ENCODE measurements around the gene ADGRB3. TPM values are rescaled to one million over a fixed set of nuclear protein-coding genes. Genes with fewer than 3 reads are reported as not detected.
"Not testable (repeated sequence)": the region's sequence is repeated elsewhere in the genome, so short reads cannot be mapped to it uniquely, and the experiment has no call there.

Gene ADGRB3
- total RNA-seq, 1 donor from 2014 or later: 6.7 TPM

DNA sequence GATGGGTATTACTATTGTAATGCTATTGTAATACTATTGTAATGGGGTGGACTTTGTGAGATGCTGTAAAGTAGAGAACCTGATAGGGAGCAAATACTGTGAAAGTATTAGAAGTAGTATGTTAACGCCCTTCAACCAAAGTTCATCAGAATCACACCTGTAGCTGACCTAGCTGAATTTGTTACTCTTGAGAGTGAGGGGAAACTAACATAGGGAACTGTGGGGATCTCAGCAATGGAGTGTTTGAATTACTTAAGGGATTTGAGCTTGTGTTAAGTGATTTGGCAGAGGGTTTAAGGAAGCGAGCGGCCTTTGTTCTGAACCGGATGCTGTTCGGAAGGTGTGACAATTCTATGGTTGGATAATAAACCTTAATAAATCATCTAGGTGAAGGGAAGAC lies 312.6 kb downstream of the ADGRB3 start:
- DNase-seq (ENCODE audit: low spot score): no peak

DNA sequence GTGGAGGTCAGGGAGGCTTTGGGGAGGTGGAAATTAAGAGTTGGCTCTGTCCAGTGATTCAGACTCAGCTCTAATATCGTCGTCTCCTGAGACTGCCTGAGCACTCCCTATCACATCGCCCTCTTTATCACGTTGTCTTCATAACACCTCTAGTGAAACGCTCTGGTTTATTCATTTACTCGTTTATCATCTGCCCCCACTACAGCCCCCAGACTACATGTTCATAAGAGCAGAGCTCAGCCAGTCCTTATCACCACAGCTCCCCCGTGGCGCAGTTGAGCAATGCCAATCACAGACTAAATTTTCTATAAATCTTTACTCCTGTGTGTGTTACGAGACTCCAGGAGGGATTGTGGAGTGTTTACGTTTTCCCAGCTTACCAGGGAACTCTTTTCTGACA lies 316.2 kb downstream of the ADGRB3 start:
- no peak for DNase-seq (ENCODE audit: low spot score)

DNA sequence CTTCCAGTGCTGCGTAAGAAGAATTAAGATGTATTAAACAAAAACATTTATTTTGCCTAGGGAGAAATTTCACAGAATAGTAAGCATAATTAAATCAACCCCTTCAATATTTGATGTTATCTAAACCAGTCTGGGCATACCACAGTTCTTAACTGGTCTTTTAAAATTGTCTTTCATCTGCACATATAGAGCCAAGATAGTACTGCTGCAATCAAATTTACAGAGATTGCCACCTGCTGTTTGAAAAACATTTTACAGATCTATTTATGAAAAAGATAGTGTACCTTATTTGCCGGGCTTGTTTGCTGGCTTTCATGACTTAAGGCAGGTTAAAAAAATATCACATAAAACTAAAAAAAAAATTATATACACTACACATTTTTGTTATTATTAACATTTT lies 323.2 kb downstream of the ADGRB3 start:
- no peak for DNase-seq (ENCODE audit: low spot score)

DNA sequence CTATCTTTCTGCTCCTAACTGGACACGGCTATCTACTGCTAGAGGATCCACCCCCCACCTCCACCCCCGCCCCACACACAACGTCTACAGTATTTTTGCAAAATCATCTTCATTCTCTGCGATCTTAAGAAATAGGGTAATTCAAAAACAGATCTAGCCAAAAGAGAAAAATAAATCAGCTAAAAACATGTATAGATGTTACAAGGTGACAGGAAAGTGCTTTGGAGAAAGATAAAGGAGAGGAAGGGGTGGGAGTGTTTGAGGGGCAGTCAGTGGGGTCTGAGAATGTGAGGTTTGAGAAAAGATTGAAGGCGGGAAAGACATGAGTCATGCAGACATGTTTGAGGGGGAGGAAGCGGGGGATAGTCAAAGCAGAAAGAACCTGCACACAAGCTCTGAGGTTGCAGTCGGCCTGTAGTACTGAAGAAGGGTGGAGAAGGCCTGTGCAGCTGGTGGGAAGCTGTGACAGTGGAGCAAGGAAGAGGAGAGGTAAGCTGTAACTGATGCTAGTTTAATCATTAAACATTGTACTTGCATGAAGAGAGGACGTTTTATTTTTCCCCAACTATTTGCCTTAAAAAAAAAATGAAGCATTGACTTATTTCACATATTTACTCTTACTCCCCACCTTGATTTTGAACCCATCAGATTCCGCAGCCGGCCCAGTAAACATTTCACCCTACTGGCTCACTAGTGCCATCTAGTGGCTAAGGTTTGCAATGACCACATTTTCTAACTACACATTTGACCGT lies 332.6 kb downstream of the ADGRB3 start:
- DNase-seq (ENCODE audit: low spot score): peak; percentile 51

DNA sequence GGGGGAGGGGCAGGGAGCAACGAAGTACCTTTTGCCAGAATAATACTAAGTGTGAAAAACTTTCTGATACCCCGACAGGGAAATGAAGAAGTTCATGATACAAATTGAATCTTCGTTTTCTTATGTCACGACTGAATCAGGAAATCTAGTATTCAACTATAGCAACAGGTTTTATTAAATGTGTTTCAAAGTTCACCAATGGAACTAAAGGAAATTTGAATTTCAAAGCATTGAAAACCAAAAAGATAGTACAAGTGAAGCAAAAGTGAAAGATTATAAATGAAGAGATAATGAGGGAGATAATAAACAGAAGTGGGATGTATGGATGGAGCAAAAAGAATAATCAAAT lies 333.2 kb downstream of the ADGRB3 start:
- no peak for DNase-seq (ENCODE audit: low spot score)

DNA sequence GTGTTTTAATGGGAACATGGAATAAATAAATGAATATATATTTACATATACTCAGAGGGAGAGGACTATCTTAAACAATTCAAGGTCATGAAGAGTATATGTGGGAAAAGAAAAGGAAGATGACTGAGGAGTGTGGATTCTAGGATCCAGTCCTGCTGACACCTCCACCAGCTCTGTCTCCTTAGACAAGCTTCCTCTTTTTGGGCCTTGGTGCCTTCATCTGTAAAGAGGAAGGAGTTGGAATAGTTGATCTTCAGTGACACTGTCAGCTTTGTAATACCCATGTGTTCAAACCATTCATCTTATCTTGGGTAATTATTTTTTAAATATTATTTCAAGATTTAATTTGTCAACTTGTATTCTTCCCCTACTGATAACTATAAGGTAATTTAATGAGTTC lies 338.0 kb downstream of the ADGRB3 start:
- DNase-seq (ENCODE audit: low spot score): no peak

DNA sequence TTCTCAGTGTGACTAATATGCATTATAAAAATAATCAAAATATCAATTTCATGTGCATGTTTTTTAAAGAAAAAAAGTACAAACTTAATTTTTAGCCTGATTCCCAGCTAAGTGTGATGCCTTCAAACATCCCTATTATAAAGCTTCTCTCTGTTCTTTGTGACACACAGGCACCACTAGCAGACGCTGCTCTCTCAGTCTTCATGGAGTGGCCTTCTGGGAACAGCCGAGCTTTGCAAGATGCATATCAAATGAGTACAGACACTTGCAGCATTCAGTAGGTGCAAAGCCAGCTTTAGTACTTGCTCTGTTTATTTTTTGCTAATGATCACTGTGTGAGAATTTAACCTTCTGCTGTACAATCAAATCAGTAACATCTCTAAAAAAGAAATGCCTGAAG lies 340.0 kb downstream of the ADGRB3 start:
- DNase-seq (ENCODE audit: low spot score): no peak

DNA sequence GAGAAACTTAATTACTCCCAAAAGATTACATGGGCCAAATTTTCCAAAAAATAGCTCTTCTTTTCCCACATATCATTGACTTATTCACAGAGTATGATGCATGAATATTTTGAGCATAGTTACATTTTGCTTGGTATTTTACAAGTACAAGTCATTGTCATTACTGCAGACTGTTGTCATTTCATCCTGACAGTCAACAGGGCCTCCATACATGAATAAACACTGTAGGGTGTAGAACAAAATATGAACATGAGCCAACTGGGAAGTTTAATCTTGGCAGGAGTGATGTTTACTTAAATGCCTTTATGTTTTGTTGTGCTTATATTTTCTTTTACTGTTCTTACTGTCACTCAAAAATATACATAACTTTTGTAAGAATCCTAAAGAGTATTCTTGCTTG lies 340.7 kb downstream of the ADGRB3 start:
- DNase-seq (ENCODE audit: low spot score): no peak

DNA sequence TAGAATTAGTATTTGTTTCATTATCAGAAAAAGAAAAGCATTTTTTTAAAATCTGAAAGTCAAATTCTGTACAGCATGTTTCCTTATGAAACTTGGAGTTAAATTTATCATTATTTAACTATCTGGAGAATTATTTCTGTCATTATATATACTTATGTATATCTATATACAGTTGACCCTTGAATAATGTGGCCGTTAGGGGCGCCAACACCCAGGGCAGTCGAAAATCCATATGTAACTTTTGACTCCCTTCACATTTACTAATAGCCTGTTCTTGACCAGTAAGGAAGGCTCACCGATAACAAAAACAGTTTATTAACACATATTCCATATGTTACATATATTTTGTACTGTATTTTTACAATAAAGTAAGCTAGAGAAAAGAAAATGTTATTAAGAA lies 341.2 kb downstream of the ADGRB3 start:
- DNase-seq (ENCODE audit: low spot score): no peak

DNA sequence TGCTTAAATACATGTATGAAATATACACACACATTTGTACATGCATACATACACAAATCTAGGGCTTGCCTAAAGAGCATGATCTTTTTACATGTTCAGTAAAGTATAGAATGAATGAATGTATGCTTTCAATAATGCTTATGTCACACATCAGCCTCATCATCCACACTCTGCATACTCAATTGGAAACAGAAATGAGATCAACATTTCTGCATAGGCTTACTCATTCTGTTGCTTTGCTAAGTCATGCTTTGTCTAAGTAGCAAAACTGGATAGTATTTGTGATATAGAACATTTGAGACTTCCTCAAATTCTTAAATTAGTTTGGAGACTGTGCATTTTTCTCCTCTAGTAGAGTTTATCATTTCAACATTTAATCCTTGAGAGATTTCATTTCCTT lies 343.3 kb downstream of the ADGRB3 start:
- no peak for DNase-seq (ENCODE audit: low spot score)

DNA sequence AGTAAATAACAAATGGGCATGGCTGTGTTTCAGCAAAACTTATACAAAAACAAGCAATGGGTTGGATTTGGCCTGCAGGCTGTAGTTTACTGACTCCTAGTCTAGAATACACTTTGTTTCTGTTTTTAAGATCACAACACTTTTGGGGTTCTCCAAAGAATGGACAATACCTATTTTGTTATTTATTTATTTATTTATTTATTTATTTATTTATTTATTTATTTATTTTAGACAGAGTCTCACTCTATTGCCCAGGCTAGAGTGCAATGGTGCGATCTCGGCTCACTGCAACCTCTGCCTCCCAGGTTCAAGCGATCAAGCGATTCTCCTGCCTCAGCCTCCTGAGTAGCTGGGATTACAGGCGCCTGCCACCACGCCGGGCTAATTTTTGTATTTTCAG lies 346.6 kb downstream of the ADGRB3 start:
- not testable (repeated sequence) for DNase-seq (ENCODE audit: low spot score)

DNA sequence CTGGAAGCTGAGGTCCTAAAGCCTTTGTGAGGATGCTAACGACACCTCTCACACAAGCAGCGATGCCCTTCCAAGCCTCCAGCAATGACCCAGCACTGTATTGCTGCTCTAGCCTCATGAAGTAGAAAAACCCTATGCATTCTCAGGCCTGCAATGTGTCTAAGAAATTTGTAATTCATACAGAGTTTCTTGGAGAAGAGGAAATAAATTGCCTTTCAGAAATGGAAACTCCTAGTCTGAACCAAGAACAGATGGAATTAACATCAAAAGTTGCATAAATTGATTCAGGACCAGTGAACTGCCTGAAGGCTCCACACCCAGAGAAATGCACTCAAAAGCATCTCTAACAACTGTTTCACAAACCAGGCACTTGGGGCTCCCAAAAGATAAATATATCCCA lies 353.6 kb downstream of the ADGRB3 start:
- no peak for DNase-seq (ENCODE audit: low spot score)

DNA sequence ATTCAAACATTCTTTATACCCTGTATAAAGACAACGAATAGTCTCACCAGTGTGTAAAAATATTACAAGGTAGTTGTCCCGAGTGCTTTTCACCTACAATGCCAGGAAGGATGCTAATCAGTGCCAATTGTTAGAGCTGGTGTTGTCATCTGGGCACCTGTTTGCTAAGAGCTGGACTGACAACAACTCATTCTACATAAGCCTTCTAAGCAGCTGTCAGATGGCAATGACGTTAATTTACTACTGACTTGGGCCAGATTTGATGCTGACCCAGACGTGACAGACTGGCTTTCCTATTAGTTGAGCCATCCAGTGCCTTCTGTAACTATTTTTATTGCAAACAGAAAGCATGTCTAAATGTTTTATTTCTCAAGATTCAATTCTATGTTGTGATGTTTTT lies 355.2 kb downstream of the ADGRB3 start:
- no peak for DNase-seq (ENCODE audit: low spot score)

DNA sequence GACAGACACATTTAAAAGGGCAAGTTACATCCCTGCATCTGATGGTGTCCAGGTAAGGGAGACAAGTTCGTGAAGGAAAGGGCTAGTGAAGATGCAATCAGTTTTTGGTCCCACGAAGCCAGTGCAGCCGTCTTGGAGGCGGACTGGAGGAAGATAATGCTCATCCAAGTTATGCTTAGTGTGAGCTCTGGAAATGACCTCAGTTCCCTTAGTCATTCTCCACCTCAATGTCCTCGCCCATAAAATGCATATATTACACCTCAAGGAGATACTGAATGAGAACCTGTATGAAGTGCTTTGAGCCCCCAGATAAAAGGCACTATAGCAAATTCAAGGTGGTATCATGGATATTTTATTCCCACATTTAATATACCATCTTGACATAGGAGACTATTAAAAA lies 358.8 kb downstream of the ADGRB3 start:
- DNase-seq (ENCODE audit: low spot score): no peak

DNA sequence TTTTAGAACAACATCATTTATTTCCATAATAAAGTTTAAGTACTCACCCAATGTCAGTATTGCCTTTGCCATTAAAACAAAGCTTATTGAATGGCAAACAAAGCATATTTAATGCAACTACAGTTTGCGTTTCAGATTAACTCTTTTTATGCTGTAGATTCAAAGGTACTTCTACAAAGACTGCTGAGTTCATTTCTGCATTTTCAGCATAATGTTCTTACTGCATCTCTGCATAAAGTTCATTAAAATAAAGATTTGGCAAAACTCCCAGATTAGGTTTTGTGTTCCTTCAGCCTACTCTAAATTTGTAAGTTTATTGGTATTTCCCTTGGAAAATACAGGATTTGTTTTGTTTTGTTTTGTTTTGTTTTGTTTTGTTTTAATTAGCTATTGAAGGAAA lies 359.4 kb downstream of the ADGRB3 start:
- no peak for DNase-seq (ENCODE audit: low spot score)

DNA sequence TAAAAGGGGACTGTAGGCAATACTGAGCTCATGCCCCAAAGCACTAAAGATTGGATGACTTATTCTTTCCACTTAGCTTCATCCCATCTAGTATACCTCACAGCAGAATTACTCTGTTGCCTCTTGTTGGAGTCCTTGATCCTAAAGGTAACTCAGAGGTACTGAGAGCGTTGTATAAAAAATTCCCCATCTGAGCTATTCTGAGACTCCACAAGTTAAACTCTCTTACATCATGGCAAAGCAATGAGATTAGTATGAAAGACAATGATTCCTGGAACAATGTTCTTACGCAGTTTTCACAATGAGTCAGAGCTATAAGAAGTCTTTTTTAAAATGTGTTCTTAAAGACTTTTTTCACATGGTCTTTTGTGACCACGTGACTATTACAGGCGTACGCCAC lies 370.1 kb downstream of the ADGRB3 start:
- DNase-seq (ENCODE audit: low spot score): no peak

DNA sequence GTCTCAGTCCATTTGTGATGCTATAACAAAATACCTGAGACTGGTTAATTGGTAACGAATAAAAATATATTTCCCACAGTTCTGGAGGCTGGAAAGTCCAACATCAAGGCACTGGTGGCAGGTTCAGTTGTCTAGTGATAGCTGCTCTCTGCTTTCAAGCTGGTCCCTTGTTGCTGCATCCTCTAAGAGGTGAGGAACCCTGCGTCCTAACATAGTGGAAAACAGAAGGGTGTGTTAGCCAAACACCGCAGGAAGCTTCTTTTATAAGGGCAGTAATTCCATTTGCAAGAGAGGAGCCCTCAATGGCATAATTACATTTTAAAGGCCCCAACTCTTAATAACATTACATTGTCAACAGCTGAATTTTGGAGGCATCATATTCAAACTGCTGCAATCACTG lies 372.7 kb downstream of the ADGRB3 start:
- no peak for DNase-seq (ENCODE audit: low spot score)

DNA sequence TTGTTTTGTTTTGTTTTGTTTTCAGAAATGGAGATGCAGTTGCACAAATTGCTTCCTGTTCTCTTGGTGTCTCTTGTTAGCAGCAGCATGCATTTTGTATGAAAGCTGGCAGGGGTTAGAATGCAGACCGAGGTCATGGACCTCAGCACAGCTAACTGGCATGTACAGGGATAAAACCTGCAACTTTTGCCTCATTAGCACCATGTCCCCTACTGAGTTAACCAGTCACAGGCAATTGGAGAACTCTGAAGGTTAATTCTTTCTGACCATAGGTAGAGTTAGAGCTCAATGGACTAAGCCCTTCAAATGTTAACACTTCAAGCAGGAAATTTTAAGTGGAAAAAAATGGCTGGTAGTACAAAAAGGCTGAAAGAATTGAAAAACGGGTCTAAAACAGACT lies 377.1 kb downstream of the ADGRB3 start:
- no peak for DNase-seq (ENCODE audit: low spot score)

DNA sequence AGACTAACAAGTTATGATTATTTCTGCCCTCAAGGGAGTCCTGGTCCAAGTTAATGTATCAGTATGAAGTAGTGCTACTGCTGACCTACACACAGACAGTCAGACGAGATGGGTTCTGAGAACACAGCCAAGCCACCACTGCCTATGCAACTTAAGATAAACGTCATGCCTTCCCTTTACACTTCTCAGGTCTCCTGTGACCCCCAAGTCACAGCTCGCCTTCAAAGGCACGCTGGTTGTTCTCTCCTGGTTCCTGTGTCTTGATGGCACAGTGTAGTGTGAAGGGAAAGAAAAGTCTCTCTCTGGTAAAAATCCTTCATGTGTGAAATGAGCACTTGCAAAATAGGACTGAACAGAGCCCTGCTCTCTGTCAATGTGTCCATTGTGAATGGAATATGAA lies 377.8 kb downstream of the ADGRB3 start:
- no peak for DNase-seq (ENCODE audit: low spot score)

DNA sequence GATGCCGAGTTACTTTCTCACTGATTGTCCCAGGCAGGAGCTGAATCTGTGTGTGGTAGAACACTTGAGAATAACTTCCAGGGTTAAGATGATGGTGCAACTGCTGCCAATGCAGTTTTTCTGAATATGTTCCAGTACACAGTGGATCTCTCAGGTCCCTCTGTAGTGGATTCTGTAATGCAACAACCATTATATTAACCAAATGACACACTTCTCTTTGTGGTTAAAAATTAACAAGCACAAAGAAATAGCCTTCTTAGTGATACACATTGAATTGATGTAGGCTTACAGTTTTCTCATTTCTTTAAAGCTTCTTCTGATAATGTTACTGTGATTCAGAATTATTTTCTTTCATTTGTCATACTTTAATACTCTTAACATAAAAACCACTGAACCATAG lies 383.8 kb downstream of the ADGRB3 start:
- DNase-seq (ENCODE audit: low spot score): no peak

DNA sequence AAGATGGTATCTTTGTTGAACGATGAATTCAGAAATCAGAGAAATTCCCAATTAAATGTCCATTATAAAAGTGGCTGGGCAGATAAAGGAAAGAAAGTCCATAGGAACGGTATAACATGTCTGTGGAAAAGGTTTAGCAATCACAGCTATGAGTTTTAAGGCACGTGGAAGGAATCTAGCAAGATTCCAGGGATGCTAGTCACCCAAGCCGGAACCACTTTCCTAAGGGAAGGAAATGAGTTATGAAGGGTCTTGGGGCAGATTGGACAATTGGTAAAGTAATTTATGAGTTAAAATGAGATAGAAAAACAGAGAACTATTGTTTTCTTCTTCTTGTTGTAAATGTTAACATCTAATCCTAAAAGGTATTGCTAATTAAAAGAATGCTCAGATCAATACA lies 384.8 kb downstream of the ADGRB3 start:
- DNase-seq (ENCODE audit: low spot score): no peak

DNA sequence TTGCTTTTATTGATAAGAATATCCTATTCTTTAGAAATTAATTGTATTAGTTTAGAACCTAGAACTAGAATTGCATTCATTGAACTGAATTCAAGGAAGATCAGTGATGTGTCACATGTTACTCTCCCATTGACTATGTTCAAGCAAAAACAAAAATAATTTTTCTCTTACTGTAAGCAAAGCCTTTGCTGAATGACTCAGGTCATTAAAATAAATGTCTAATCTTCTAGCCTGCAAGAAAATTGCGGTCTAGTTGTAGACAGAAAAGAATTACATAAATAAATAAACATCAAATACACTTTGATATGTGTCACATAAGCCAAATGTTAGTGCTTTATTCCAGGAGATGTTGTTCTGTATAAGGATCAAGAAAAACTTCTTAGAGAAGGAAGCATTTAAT lies 387.9 kb downstream of the ADGRB3 start:
- DNase-seq (ENCODE audit: low spot score): no peak

DNA sequence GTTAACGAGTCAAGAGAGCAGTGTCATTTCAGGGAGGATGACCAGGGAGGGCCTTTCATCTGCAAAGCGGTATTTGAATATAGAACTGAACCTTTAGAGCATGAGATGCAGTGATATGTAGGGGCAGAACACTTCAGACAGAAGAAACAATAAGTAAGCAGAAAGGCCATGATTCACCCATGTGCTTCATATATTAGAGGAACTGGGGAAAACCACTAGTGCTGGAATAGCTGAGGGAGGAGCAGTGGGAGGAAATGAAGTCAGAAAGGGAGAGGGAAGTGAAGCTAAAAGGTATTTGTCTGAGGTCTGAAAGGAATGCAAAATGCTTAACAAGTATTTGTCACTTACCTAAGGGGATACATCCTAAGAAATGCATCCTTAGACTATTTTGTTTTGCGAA lies 391.2 kb downstream of the ADGRB3 start:
- DNase-seq (ENCODE audit: low spot score): no peak

DNA sequence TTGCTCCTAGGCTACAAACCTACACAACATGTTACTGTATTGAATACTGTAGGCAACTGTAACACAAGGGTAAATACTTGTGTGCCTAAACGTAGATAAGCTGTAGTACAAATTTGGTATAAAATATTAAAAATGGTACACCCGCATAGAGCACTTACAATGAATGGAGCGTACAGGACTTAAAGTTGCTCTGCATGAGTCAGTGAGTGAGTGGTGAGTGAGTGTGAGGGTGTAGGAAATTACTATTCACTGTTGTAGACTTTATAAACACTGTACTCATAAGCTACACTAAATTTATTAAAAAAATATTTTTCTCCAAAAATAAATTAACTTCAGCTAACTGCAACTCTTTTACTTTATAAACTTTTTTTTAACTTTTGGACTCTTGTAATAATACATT lies 391.6 kb downstream of the ADGRB3 start:
- DNase-seq (ENCODE audit: low spot score): no peak

DNA sequence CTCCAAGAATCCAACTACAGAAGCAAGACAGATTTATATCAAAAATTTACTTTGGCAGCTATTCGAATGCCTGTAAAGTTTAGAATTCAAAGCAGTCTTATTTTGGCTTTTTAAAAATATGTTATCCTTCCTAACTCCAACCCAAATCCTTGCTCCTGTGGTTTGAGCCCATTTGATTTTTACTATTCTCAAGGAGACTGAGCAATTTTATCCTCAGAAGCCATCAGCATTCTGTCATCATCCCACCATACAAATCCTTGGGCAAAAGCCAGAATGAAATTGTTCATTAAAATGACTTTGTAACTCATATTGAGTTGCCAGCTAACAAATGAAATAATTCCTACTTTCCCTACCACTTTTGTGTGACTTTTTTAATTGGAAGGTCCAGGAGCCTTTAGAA lies 392.8 kb downstream of the ADGRB3 start:
- DNase-seq (ENCODE audit: low spot score): no peak

Measured in ureter (tissue), 1 donor.